M059J (cell line): ENCODE results near the gene SPRY2. TPM values are rescaled to one million over a fixed set of nuclear protein-coding genes. Genes with fewer than 3 reads are reported as not detected.

Experiments used
- DNase-seq: peaks from one replicate; pipeline ENCODE4 v3.0.0-alpha.2; 2012; ENCODE audit warnings: low read depth
- total RNA-seq: library from RNA; depleted of rRNA; stranded (reverse); fragments of >200 nt; shearing (Covaris generic); gene quantifications from 2 replicates; pipeline ENCODE4 v1.2.3, GENCODE V29; 2014; rRNA removed

SPRY2 gene, protein sequence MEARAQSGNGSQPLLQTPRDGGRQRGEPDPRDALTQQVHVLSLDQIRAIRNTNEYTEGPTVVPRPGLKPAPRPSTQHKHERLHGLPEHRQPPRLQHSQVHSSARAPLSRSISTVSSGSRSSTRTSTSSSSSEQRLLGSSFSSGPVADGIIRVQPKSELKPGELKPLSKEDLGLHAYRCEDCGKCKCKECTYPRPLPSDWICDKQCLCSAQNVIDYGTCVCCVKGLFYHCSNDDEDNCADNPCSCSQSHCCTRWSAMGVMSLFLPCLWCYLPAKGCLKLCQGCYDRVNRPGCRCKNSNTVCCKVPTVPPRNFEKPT
- total RNA-seq, result 5.0 and 8.2 TPM in 2 replicates

DNA sequence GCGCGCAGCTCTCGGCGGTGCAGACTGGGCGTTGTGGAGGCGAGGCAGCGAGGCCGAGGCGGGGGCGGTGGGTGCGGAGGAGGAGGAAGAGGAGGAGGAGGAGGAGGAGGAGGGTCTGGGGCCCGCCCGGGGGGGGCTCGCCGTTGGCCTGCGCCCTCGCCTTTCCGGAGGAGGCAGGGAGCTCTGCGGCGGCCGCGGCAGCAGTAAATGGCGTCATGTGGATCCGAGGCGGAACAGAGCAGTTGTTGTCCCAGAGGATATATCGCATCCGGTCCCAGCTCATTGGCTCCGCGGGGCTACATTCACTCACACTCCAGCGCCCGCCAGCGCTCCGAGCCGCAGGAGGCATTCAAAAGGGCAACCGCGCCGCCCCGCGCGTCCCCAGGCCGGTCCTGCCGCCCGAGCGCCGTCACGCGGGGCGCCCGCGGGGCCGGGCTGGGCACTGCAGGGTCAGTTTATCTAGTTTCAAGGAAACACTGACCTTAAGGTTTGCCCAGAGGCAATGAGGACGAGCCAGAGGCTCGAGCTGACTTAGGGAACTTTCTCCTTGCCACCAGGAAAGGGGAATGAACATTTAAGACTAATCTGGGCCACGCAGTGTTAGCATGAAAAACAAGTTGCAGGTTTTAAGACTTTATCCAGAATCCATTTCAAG lies at the start of gene SPRY2:
Gene SPRY2 (minus strand): TSS at position 26 of the 655 bp plus-strand sequence. CDS start 3,421 bp downstream, outside the sequence.
- DNase-seq, result peak; percentile 92

GRCh38 chr13:80390338-80390737 lies 49.4 kb upstream of the SPRY2 start:
- no peak for DNase-seq

DNA sequence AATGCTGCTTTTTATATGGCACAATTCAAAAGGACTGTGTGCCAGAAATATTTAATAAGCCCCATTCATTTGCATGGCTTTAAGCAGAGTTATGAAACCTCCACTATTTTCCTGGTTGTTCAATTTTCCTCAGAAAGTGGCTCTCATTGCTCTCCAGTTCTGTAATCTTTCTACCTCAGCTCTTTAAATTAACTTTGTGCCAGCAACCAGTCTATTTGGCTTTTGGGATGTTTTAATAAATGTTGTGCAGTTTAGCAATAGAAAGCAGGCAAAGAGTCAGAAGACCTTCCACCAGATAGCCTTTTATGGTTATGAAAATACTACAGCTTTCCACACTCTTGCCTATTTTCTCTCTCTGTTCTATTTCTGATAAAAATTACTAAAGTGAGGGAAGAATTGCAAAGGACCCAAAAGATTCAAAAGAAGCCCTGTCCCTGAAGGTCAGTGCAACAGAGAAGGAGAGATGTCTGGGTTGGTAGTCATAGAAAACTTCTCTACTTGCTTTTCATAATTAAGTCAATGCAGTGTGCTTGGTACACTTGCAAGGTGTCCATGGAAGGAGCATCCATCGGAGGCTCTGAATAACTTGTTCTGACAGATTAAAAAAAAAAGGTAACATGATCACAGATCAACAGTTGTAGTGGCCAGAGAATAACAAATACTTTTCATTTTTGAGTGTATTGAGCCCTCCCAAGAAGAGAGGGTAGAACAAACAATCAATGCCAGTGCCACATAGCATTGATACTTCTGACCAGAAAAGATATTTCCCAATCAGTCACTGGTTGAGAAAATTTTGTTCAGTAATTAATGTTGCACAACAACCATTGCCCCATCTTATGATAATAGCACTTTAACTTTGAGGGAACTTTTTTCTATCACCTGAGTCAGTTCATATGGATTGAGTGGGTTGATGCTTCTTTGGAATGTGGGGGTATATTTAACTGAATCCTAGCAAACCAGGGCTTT lies 48.4 kb upstream of the SPRY2 start:
- DNase-seq, result no peak

GRCh38 chr13:80388506-80388905 lies 47.6 kb upstream of the SPRY2 start:
- DNase-seq, result no peak

DNA sequence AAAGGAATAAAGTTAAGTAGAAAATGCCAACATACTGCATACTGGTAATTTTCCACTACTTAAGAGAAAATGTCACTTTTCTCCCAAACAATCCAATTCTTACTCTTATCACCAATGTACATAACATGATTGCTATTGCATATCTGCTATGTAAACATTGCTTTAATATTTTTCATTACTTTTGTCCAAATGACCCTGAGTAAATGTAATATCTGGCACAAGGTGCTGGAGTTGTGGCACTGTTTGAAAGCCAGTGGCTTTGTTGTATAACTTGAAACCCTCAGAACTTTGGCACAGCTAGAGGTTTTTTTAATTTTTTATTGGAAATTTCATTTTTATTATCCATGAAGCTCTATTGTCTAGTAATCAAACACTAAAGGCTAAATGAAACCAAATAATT lies 45.7 kb upstream of the SPRY2 start:
- no peak for DNase-seq

GRCh38 chr13:80386002-80386401 lies 45.1 kb upstream of the SPRY2 start:
- no peak for DNase-seq

DNA sequence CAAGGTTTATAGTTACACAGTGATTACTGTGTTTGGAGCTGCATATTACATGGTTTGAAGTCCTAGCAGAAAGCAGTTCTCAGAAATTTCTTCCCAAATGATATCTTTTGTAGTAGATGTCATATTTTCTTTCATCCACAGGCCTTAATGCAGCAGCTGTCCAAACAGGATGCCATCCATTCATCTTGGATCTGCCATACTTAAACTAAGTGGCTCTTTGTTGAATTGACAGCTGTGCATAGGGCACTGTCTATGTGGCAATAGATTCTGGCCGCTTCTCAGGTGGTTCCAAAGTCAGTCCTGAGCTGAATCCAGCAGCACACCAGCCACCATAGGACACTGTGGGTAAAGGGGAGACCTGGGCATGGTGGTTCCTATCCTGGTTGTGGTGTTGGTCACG lies 41.6 kb upstream of the SPRY2 start:
- no peak for DNase-seq

DNA sequence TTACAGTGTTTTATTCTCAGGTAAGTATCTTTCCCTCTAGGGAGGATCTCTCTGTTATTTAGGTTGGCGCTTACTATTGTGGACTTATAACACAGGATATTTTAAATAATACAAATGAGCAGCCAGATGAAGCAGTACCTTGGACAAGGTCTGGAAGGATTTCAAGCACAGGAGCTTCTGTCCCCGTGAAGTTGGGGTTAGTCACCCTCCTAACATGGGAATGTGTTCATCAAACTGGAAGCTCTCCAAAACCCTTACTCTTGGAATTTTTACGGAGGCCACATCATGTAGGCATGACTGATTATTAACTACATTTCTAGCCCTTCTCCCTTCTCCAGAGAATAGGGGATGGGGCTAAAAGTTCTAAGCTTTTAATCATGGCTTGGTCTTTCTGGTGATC lies 38.3 kb upstream of the SPRY2 start:
- DNase-seq, result peak; percentile 63

- no peak for DNase-seq
Observed at GRCh38 chr13:80376554-80376953, 35.6 kb upstream of the SPRY2 start.

GRCh38 chr13:80374901-80375300 lies 34.0 kb upstream of the SPRY2 start:
- no peak for DNase-seq

DNA sequence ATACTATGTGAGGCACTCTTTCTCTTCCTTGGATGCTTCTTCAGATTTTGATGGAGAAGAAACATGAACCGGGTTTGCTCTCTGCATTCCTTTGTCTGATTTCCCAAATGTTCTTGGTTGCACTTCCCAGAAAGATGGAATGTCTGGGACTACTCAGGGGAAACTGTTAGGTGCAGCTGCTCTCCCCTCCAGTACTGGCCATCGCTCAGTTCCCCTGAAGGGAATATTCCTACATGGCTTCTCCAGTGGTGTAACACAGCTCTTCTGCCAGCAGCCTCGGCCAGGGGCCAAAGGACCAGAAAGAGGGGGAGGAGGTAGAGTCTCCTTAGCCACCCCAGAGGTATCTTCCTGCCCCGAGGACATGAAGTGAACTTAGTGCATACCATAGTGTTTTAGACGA lies 33.5 kb upstream of the SPRY2 start:
- DNase-seq, result peak; percentile 5

DNA sequence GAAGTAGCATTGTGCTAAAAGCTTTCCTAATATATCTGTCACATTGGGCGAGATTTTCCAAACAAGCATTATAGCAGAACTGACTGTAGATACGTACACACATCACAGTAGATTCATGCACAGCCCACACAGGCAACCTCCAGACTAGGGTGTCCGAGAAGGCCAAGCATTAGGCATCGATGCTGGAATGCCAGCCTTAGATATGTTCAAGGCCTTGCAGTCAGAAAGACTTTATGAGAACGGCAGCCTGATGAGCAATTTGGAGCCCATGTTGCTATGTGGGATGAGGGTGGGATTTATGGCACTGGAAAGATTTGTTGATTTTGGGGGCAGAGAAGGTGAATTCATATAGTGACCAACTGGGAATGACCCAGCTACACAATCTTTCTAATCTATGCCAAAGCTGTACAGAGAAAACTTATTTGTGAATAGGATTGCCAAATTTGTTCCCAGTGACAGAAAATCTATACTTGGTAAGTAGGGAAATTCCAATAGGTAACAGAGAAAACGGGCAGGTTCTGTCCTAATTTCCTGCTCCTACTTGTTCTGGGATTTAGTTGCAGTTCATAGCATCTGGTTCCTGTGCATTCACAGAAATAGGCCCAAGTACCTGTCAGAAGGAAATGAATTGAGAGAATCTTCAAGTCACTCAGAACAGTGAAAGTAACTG lies 31.0 kb upstream of the SPRY2 start:
- DNase-seq, result no peak

DNA sequence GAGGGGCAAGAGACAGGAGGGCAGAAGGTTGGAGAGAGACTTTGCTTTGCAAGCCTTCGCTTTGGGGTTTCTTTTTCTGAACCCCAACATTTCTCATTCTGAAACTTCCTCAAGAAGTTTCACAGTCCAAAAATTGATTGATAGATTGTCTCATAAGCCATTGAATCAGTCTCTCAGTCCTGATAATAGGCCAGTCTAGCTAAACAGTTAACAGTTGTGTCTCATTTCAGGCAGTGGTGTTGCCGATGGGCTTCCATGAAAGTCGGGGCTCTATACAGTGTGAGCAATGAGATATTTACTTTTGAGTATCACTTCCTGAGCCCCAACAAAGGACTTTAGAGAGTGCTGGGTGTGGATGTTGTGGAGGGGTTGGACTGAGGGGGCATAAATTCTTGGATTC lies 26.5 kb upstream of the SPRY2 start:
- DNase-seq, result no peak

DNA sequence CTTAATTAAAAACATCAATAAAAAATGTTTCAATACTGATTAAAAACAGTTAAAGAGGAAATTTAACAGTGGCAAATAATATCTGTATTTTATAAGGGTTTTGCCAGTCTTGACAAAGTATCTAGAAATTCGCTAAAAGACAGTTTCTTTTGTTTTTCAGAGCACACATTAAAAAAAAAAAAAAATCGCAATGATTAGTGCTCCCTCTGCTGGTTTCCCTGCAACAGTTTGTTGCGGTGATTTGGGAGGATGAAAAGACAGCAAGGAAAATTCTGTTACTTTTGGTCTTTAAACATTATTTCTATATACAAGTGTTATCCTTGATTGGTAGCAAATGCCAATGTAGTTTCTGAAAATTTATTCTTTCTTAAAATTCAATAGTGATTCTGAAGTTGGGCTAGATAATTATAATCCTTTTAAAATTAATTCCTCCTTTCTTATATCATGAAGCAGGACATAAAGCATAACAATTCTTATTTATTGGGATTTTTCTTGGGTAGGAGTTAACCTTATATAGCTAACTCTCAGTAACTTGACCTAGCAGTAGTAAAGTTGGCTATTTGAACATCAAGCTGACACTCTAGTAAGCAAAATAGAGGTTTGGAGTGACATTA lies 23.1 kb upstream of the SPRY2 start:
- peak; percentile 32 for DNase-seq

- DNase-seq, result no peak
Observed at GRCh38 chr13:80362481-80362880, 21.6 kb upstream of the SPRY2 start.

- DNase-seq, result no peak
Observed at GRCh38 chr13:80361883-80362327, 21.0 kb upstream of the SPRY2 start.

DNA sequence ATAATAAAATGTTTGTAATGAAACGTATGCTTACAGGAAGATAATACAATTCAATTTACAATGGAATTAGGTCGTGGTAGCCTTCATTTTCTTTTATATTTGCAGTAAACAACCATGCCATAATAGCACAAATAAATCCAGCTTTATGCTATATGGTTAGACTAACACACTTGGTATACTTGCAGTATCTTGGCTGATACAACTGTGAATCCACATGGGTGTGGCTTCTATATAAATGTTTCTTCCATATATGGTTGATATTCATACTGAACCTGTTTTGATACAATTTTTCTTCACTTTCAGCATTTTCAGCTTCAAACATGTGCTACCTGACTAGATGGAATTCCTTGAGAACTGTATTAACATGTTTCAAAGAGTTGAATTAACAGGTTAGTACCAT lies 20.4 kb upstream of the SPRY2 start:
- DNase-seq, result no peak

- DNase-seq, result no peak
Observed at GRCh38 chr13:80360453-80360800, 19.5 kb upstream of the SPRY2 start.

GRCh38 chr13:80359778-80360452 lies 19.0 kb upstream of the SPRY2 start:
- DNase-seq, result no peak

DNA sequence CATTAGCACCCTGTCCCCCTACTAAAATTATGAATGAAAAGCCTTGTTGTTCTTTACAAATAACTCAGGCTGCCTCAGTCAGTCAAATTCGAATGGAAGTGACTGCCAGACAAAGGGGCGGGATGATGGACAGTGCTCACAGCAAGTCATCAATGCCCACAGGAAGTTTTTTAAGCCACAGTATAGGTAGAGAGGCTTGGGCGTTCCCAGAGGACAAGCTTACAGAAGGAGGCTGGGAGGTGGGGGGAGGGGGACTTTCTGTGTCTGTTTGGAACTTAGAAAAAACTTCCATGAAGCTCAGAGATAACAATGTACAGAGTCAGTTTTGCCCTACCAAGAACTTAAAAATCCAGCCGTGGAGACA lies 18.5 kb upstream of the SPRY2 start:
- DNase-seq, result no peak
